Kidney capillary endothelial cell (primary cell): ENCODE data around the gene AK6.
A peak's percentile ranks its signal among the peaks of the same experiment; 100 is the strongest.
"Not testable (repeated sequence)": the region's sequence is repeated elsewhere in the genome, so short reads cannot be mapped to it uniquely, and the experiment has no call there.

Experiments used
- DNase-seq: peaks from one replicate; pipeline ENCODE4 v3.0.0-alpha.2; 2018; ENCODE audit warnings: low spot score

Gene AK6

DNA sequence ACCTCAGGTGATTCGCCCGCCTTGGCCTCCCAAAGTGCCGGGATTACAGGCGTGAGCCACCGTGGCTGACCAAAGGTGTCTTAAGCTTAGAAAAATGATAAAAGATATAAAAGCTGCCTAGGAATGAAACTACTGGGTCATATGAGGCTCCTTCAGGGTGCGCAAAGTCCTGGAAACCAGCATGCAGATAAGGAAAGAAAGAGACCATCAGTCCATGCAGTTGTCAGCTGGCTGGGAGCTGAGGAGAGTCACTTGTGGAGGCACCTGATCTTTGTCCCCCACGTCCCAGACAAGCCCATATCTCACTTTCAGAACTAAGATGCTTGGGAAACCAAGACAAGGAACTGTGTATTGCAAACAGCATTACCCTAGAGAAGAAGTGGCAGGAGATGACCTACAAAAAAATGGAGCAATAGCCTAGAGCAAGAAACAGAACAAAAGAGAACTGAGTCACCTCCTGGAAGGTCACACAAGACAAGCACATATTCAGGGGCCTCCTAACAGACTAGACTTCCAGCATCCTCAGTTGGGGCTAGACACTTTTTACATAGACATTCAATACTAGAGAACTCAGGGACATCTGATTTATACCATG is 33.9 kb downstream of the AK6 start:
- DNase-seq, result peak; percentile 30

DNA sequence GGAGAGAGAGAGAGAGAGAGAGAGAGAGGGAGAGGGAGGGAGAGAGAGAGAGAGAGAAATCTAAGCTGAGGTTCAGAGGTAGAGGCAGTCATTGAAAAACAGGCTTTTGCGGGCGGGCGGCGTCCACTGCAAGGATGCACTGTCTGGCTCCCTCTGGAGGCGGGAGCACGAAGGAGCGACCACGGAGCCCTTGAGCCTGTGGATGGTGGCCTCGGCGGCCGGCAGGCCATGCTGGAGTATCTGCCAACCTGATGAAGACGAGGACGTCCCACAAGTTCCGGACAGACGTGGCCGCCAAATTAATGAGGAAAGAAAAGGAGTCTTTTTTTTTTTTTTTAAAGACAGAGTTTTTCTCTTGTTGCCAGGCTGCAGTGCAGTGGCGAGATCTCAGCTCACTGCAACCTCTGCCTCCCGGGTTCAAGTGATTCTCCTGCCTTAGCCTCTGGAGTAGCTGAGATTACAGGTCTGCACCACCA is 34.5 kb downstream of the AK6 start:
- DNase-seq, result peak; percentile 59

DNA sequence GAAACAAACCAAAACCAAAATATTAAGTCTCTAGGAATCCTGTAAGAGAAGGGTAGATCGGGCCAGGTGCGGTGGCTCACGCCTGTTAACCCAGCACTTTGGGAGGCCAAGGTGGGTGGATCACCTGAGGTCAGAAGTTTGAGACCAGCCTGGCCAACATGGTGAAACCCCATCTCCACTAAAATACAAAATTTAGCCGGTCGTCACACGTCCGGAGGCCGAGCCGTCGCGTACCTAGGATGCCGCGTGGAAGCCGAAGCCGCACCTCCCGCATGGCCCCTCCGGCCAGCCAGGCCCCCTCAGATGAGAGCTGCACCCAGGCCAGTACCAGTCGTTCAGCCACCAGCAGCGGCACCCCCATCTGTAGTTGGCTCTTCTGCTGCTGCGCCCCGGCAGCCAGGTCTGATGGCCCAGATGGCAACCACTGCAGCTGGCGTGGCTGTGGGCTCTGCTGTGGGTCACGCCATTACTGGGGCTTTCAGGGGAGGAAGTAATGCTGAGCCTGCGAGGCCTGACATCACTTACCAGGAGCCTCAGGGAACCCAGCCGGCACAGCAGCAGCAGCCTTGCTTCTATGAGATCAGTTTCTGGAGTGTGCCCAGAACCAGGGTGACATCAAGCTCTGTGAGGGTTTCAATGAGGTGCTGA is 35.5 kb downstream of the AK6 start:
- not testable (repeated sequence) for DNase-seq

DNA sequence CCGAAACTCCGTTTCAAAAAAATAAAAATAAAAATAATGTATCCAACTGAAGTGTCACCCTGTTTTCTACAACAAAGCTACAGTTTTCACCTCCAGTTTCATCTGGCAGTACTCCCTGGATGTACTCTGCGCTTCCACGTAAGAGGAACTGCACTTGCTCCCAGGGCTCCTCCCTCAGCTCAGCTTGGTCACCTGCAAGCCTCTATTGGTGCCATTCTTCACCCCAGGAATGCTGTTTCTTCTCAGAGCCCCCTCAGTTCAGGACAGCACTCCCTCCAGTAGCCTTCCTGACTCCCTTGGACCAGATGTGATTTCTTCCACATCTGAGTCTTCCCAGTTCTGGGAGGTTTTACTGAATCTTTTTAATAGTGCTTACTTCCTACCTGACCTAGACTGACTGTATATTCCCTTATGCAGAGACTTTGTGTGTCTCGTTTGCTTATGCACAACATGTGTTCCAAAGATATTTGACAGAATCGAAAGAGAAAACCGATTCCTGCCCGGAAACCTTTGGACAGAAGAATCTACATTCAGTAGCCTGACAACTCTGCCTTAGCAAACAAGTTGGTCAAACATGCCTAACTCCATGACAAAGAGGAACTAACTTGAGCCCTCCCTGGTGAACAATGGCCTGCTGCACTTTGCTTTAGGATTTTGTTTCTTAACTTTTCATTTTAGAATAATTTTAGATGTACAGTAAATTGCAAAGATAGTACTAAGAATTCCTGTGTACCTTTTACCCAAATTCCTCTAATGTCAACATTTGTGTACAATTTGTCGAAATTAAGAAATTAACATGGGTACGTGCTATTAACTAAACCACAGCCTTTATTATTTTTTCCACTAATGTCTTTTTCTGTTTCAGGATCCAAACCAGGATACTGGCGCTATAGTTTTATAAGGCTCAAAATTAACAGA is 37.5 kb downstream of the AK6 start:
- DNase-seq, result no peak

DNA sequence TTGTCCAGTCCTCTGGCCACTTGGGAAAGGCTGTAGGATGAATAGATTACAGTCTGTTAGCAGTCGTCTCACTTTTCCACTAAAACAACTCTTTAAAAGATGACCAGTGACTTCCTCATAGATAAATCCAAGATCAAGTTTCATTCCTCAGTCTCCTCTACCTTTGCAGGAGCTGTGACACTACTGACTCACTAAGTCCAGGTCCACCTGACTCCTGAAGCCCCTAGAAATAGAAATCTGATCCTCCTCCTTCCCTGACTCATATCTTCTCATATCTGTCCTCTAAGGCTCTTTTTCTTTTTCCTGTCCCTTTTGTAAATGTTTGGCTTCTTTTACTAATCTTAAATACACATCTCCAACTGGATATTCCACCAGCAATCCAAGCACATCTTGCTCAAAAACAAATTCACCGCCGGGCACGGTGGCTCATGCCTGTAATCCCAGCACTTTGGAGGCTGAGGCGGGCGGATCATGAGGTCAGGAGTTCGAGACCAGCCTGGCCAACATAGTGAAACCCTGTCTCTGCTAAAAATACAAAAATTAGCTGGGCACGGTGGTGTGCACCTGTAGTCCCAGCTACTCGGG is 39.3 kb downstream of the AK6 start:
- DNase-seq, result no peak

DNA sequence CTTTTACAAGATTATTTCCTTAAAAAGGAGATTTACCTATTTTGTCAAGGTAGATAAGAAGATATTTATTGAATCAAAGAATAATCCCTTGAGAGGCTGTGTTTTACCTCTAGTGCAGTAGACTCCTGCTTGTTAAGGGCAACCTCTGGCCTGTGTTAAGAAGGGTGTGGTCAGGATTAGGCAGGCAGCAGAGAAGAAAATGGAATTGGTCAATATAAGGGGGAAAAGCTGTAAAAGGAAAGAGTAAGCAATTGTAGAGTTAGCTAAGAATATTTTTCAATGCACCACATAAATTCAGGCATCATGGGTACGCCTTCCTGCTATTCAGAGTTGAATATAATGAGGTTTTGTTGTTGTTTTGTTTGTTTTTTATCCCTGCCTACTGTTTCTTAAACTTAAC is 43.0 kb downstream of the AK6 start:
- DNase-seq, result no peak

DNA sequence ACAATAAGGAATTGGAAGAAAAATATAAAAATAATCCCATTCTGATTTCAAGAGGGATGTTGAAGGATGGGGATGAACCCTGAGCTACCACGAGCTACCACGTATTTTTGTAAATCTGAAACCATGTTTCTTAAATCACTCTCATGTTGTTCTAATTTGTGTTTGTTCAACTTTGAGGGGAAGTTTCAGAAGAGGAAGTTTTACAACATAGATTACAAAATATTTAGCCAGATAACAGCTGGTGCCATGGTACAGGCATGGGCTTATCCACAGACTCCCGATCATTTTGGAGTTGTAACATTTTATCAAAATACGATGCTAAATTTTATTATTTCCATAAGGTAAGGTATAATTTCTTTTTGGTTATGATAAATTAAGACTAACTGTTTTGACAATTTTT is 51.9 kb downstream of the AK6 start:
- no peak for DNase-seq

DNA sequence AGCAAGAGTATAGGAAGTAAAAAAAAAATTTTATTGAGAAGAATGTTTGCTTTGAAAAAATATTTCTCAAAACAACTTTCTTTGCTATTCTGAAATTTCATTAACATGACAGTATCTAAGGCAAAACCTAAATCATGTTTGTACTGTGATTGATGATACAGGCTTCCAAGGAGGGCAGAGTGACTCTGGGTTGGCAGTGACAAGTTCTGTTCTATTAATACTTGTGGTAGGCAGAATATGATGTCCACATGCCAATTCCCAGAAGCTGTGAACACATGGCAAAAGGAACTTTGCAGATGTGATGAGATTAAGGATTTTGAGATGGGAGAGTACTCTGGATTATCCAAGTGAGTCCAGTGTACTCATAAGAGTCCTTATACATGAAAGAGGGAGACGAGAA is 53.3 kb downstream of the AK6 start:
- no peak for DNase-seq

DNA sequence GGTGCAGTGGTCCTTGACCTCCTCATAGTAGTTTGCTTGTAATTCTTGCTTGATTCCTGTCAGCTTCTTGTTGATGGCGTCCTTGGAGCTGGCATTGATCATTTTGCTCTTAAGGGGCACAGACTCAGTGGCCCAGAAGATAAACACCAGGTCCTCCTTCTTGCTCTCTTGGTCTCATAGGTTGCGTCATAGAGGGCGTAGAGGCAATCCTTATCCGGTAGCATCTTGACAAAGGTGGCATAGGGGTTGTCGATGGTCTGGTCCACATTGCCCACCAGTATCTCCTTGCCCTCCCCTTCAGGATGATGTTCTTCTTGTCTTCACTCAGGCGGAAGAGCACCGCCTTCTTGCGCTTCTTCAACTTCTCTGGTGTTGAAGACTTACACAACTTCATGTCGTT is 55.9 kb downstream of the AK6 start:
- DNase-seq, result no peak

DNA sequence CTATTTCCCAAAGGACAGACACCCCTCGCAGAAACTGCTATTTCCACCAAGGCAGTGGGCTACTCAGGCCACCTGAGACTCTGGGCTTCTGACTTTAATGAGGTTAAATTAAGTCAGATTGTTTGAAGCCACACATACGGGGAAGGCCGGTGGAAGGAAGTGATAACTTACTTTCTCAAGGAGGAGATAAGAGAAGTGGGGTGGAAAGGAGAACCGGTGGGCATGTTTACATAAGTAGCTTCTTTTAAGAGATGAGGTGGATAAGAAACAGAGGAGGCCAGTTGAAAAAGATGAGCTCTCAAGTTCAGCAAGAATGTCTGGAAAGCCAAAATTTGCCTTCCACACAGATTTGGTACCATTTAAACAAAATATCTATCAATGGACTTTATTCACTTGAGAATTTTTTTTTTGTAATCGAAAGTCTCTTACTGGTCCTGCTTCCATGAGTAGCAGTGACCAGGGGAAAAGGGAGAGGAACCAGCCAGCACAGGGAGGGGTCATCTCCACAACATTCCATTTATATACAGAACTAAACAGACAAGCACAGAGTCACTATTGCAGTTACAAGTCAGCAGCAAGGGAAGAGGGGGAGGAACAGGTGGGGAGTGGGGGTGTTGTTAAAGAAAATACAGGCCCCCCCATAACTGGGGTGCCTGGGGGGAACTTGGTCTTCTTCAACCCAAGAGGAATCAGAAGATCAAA is 56.7 kb downstream of the AK6 start:
- no peak for DNase-seq

DNA sequence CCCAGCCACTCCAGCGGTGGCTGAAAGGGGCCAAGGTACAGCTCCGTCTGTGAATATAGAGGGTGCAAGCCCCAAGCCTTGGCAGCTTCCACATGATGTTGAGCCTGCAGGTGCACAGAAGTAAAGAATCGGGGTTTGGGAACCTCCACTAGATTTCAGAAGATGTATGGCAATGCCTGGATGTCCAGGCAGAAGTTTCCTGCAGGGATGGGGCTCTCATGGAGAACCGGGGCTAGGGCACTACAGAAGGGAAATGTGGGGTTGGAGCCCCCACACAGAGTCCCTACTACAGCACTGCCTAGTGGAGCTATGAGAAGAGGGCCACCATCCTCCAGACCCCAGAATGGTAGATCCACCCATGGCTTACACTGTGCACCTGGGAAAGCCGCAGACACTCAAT is 59.9 kb downstream of the AK6 start:
- no peak for DNase-seq

DNA sequence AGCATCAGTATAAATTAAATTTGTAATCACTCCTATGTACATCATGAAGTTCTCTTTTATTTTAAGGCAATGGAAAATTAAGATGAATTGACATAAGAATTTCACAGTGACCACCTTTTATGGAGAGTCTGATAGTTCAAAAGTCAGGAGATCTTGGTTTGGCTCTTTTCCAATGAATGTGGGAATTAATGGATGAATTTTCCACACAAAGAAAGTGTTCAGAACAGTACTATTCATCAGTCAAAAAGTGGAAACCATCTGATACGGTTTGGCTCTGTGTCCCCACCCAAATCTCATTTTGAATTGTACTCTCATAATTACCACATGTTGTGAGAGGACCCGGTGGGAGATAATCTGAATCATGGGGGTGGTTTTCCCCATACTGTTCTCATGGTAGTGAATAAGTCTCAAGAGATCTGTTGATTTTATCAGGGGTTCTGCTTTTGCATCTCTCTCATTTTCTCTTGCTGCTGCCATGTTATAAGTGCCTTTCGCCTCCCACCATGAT is 61.2 kb downstream of the AK6 start:
- no peak for DNase-seq

DNA sequence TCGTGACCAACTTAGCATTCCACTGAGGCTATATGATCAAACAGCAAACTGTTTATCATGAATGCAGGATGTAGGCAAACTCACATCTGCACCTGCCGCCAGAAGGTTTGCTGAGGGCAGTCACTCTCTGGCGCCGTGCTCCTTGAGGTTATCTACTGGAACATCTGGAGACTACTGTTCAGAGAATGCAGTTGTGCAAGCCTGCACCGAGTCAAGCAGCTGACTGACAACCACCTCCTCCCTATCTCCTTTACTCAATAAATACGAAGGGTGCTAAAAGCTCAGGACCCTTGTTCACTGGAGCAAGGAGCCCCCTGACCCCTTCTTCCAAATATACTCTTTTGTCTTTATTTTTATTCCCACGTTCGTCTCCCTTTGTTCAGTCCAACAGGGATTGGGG is 63.8 kb downstream of the AK6 start:
- DNase-seq, result no peak
